H9 (cell line): ENCODE data around the gene DNMBP. TPM values are rescaled to one million over a fixed set of nuclear protein-coding genes. Genes with fewer than 3 reads are reported as not detected.
"Not testable (repeated sequence)": the region's sequence is repeated elsewhere in the genome, so short reads cannot be mapped to it uniquely, and the experiment has no call there.

Experiments
- DNase-seq: peaks from one replicate; pipeline ENCODE4 v3.0.0-alpha.2; 2017
- H2AFZ ChIP-seq: one replicate; pipeline ENCODE4 v1.6.1; 2013; ENCODE audit warnings: mild to moderate bottlenecking, low read length, control low read depth, moderate library complexity
- H2AK5ac ChIP-seq: 2 replicates; pipeline ENCODE4 v1.6.1; 2013; ENCODE audit warnings: low read length, control low read depth, mixed read lengths; ENCODE audit not compliant: insufficient read length
- H2BK120ac ChIP-seq: one replicate; pipeline ENCODE4 v1.6.1; 2013; ENCODE audit warnings: low read depth, mild to moderate bottlenecking, low read length, control low read depth, inconsistent platforms; ENCODE audit not compliant: poor library complexity, severe bottlenecking
- H2BK12ac ChIP-seq: 2 replicates; pipeline ENCODE4 v1.6.1; 2013; ENCODE audit warnings: low read length, control low read depth, mixed read lengths, low read depth; ENCODE audit not compliant: insufficient read length
- H2BK15ac ChIP-seq: 2 replicates; pipeline ENCODE4 v1.6.1; 2013; ENCODE audit warnings: low read depth, low read length, control low read depth
- H2BK20ac ChIP-seq: one replicate; pipeline ENCODE4 v1.6.1; 2013; ENCODE audit warnings: low read depth, mild to moderate bottlenecking, low read length, control low read depth, inconsistent platforms; ENCODE audit not compliant: poor library complexity, severe bottlenecking
- H2BK5ac ChIP-seq: 2 replicates; pipeline ENCODE4 v1.6.1; 2013; ENCODE audit warnings: low read length, control low read depth, mixed read lengths; ENCODE audit not compliant: insufficient read length
- H3K14ac ChIP-seq: 2 replicates; pipeline ENCODE4 v1.6.1; 2013; ENCODE audit warnings: low read length, control low read depth; ENCODE audit not compliant: insufficient read depth
- H3K18ac ChIP-seq: 2 replicates; pipeline ENCODE4 v1.6.1; 2013; ENCODE audit warnings: low read depth, mild to moderate bottlenecking, mixed read lengths, low read length, control low read depth; ENCODE audit not compliant: insufficient read length
- H3K23ac ChIP-seq: 2 replicates; pipeline ENCODE4 v1.6.1; 2013; ENCODE audit warnings: low read length, control low read depth, mixed read lengths, low read depth; ENCODE audit not compliant: insufficient read length
- H3K23me2 ChIP-seq: 2 replicates; pipeline ENCODE4 v1.6.1; 2013; ENCODE audit warnings: low read depth, mild to moderate bottlenecking, mixed read lengths, low read length, control low read depth; ENCODE audit not compliant: insufficient read length, poor library complexity, severe bottlenecking
- H3K27ac ChIP-seq: 2 replicates; pipeline ENCODE4 v1.5.1; 2013; ENCODE audit warnings: low read length, control low read depth, mixed read lengths, low read depth; ENCODE audit not compliant: insufficient read length
- H3K27me3 ChIP-seq: 2 replicates; pipeline ENCODE4 v1.6.1; 2013; ENCODE audit warnings: low read length, control low read depth, inconsistent platforms; ENCODE audit not compliant: insufficient read depth
- H3K4ac ChIP-seq: 2 replicates; pipeline ENCODE4 v1.6.1; 2013; ENCODE audit warnings: low read depth, mild to moderate bottlenecking, control low read depth, inconsistent platforms, low read length, moderate library complexity
- H3K4me1 ChIP-seq: 2 replicates; pipeline ENCODE4 v1.6.1; 2013; ENCODE audit warnings: low read length, control low read depth, inconsistent platforms; ENCODE audit not compliant: insufficient read depth
- H3K4me2 ChIP-seq: 2 replicates; pipeline ENCODE4 v1.6.1; 2013; ENCODE audit warnings: low read length, control low read depth, mixed read lengths; ENCODE audit not compliant: insufficient read length, insufficient read depth
- H3K56ac ChIP-seq: 2 replicates; pipeline ENCODE4 v1.6.1; 2013; ENCODE audit warnings: low read depth, mild to moderate bottlenecking, mixed read lengths, low read length, control low read depth; ENCODE audit not compliant: insufficient read length
- H3K79me1 ChIP-seq: 2 replicates; pipeline ENCODE4 v1.6.1; 2013; ENCODE audit warnings: low read depth, mild to moderate bottlenecking, moderate library complexity, low read length, control low read depth, inconsistent platforms; ENCODE audit not compliant: insufficient read depth, poor library complexity, severe bottlenecking
- H3K79me2 ChIP-seq: 2 replicates; pipeline ENCODE4 v1.6.1; 2013; ENCODE audit warnings: low read length, control low read depth, inconsistent platforms; ENCODE audit not compliant: insufficient read depth
- H3K9ac ChIP-seq: 2 replicates; pipeline ENCODE4 v1.6.1; 2013; ENCODE audit warnings: low read length, control low read depth, mixed read lengths; ENCODE audit not compliant: insufficient read length; ENCODE audit errors: extremely low read depth
- H3K9me3 ChIP-seq: one replicate; pipeline ENCODE4 v1.6.1; 2013; ENCODE audit warnings: low read depth, low read length, inconsistent platforms; ENCODE audit not compliant: control insufficient read depth
- H3T11ph ChIP-seq: one replicate; pipeline ENCODE4 v1.6.1; 2013; ENCODE audit warnings: mild to moderate bottlenecking, low read length, control low read depth, inconsistent platforms
- H4K20me1 ChIP-seq: one replicate; pipeline ENCODE4 v1.6.1; 2013; ENCODE audit not compliant: control insufficient read depth, insufficient read length, insufficient read depth
- H4K5ac ChIP-seq: 2 replicates; pipeline ENCODE4 v1.6.1; 2013; ENCODE audit warnings: low read depth, mild to moderate bottlenecking, mixed read lengths, low read length, control low read depth; ENCODE audit not compliant: insufficient read length
- H4K8ac ChIP-seq: replicated peaks from 2 replicates; pipeline ENCODE4 v1.6.1; 2013; ENCODE audit warnings: low read length, control low read depth, mixed read lengths, low read depth; ENCODE audit not compliant: insufficient read length
- H4K91ac ChIP-seq: 2 replicates; pipeline ENCODE4 v1.6.1; 2013; ENCODE audit warnings: low read depth, mild to moderate bottlenecking, moderate library complexity, mixed read lengths, low read length, control low read depth; ENCODE audit not compliant: insufficient read length
- H3K27ac Mint-ChIP-seq, 3 experiments: 2 replicates in 2 of 3; 3 replicates in 1 of 3; pipeline ENCODE4 v1.8.0; 2020 to 2021; ENCODE audit warnings: mixed read lengths in 3 of 3, mild to moderate bottlenecking in 1 of 3, moderate library complexity in 1 of 3
- H3K27me3 Mint-ChIP-seq: 2 replicates; pipeline ENCODE4 v1.8.0; 2021; ENCODE audit warnings: low read depth, mild to moderate bottlenecking, moderate library complexity, mixed read lengths
- H3K36me3 Mint-ChIP-seq, 3 experiments: 2 replicates in 2 of 3; 3 replicates in 1 of 3; pipeline ENCODE4 v1.8.0; 2020 to 2021; ENCODE audit warnings: low read depth in 3 of 3, mixed read lengths in 3 of 3; ENCODE audit not compliant: insufficient read depth in 1 of 3
- H3K4me1 Mint-ChIP-seq, 2 experiments: 2 replicates each; pipeline ENCODE4 v1.8.0; 2020; ENCODE audit warnings: mixed read lengths in 2 of 2
- H3K4me3 Mint-ChIP-seq, 2 experiments: 2 replicates in 1 of 2; 3 replicates in 1 of 2; pipeline ENCODE4 v1.8.0; 2020 to 2021; ENCODE audit warnings: mild to moderate bottlenecking in 2 of 2, mixed read lengths in 2 of 2, moderate library complexity in 1 of 2
- H3K9me3 Mint-ChIP-seq, 2 experiments: 2 replicates in 1 of 2; 3 replicates in 1 of 2; pipeline ENCODE4 v1.8.0; 2020; ENCODE audit warnings: mild to moderate bottlenecking in 2 of 2, mixed read lengths in 2 of 2, moderate library complexity in 1 of 2
- CTCF ChIP-seq: fragments of 200-600 bp; sonication (generic); conservative IDR thresholded peaks from 3 replicates; pipeline ENCODE4 v1.8.0; 2021; ENCODE audit warnings: antibody characterized with exemption, mild to moderate bottlenecking
- WGBS: extraction: QIAGEN DNeasy Blood & Tissue Kit; methylation state at CpG from one replicate; pipeline ENCODE4 v1.1.7; 2013; ENCODE audit warnings: missing lambda C conversion rate, low lambda C conversion rate, mixed read lengths; ENCODE audit not compliant: insufficient read length; ENCODE audit errors: extremely low coverage; 5-methylcytosine and 5-hydroxymethylcytosine counted together
- total RNA-seq: library from RNA; stranded (reverse); gene quantifications from 2 replicates; pipeline ENCODE4 v1.2.1, GENCODE V29; 2021

DNMBP gene
- total RNA-seq, 1 experiment from 2014 or later = 25.6 TPM

GRCh38 chr10:99895867-99896266 is 113.9 kb downstream of the DNMBP start:
- Histone ChIP-seq H2AK5ac (no peak overlapping the region), H4K91ac (no peak overlapping the region), H3K14ac (no peak overlapping the region), H3K4me2 (no peak overlapping the region), H2BK120ac (no peak overlapping the region), H3K4me1 (no peaks in the 10 kb centered on the region), H3K18ac (no peak overlapping the region), H3K79me2 (no peaks in the 10 kb centered on the region), H2AFZ (no peak overlapping the region), H4K5ac (no peak overlapping the region), H3K23ac (no peak overlapping the region), H3K27ac (no peak overlapping the region), H2BK20ac (no peak overlapping the region), H2BK12ac (no peak overlapping the region), H4K8ac (no peak overlapping the region), H2BK5ac (no peak overlapping the region), H3K4ac (no peak overlapping the region), H3K9me3 (peaks cover 5% of the 10 kb centered on the region), H3K79me1 (no peaks in the 10 kb centered on the region), H2BK15ac (no peak overlapping the region), H3K9ac (no peak overlapping the region), H3K56ac (no peak overlapping the region), H3T11ph (no peak overlapping the region), H3K27me3 (no peaks in the 10 kb centered on the region), H4K20me1 (no peaks in the 10 kb centered on the region), H3K23me2 (no peaks in the 10 kb centered on the region)
- no peaks in the 10 kb centered on the region for H3K4me1 Mint-ChIP-seq
- peaks cover 70 to 89% (median 84%) of the 10 kb centered on the region in 3 experiments for H3K36me3 Mint-ChIP-seq
- no peaks in the 10 kb centered on the region for H3K27me3 Mint-ChIP-seq
- no peak for DNase-seq
- no peak overlapping the region for H3K27ac Mint-ChIP-seq
- no peak for TF ChIP-seq CTCF
- no peaks in the 10 kb centered on the region; a peak in 1 of 5 replicates for H3K9me3 Mint-ChIP-seq
- H3K4me3 Mint-ChIP-seq = no peak overlapping the region
- WGBS = no CpG with 5 or more reads among the region's 9 CpGs

- no CpG with 5 or more reads among the region's 9 CpGs for WGBS
- Mint-ChIP-seq H3K27ac (peak overlapping the region in 1 of 3 experiments; percentile 33; a peak in 1 of 7 replicates), H3K36me3 (peaks cover 74 to 91% (median 89%) of the 10 kb centered on the region in 3 experiments)
- H2AFZ ChIP-seq, H3K9ac ChIP-seq, H3T11ph ChIP-seq, H2BK5ac ChIP-seq, H2AK5ac ChIP-seq, H3K4me1 ChIP-seq, H3K9me3 Mint-ChIP-seq, H3K18ac ChIP-seq, H3K4me1 Mint-ChIP-seq, H2BK15ac ChIP-seq, H3K27me3 ChIP-seq, H3K23me2 ChIP-seq, H3K56ac ChIP-seq, H3K79me1 ChIP-seq, H4K91ac ChIP-seq, H3K23ac ChIP-seq, H3K14ac ChIP-seq, H4K20me1 ChIP-seq, H4K5ac ChIP-seq, H3K27me3 Mint-ChIP-seq, H3K4ac ChIP-seq, H2BK12ac ChIP-seq, H3K27ac ChIP-seq, H4K8ac ChIP-seq, H3K4me3 Mint-ChIP-seq, H3K9me3 ChIP-seq, H2BK120ac ChIP-seq, DNase-seq, H3K4me2 ChIP-seq, H2BK20ac ChIP-seq, H3K79me2 ChIP-seq: not testable (repeated sequence)
Measured at GRCh38 chr10:99895066-99895465, 114.7 kb downstream of the DNMBP start.
